ENCODE measurements around the gene PAQR5. TPM values are rescaled to one million over a fixed set of nuclear protein-coding genes. Genes with fewer than 3 reads are reported as not detected.

Gene PAQR5
- total and polyA plus RNA-seq, 3 donors from 2014 or later = 0.25 to 4.5 (median 0.31) TPM

GRCh38 chr15:69340243-69340900 lies 41.7 kb downstream of the PAQR5 start:
- intact Hi-C loops (cut with DNase I; ENCODE audit: low total_unique reads) = no loop called here
- Histone ChIP-seq H3K36me3 (ENCODE audit: low read depth, missing control alignments) (no peaks in the 10 kb centered on the region), H3K4me1 (peaks cover 9% of the 10 kb centered on the region), H3K27ac (no peak overlapping the region), H3K9me3 (no peaks in the 10 kb centered on the region), H3K27me3 (no peaks in the 10 kb centered on the region), H3K4me3 (no peak overlapping the region)
- WGBS, 2 donors = 73 to 86% methylated on average over 7 of the region's 7 CpGs
- no peak for DNase-seq
- TF ChIP-seq POLR2A (IDR thresholded peaks at IDR 0.05) (no peak), CTCF (IDR thresholded peaks at IDR 0.05) (no peak)

- WGBS, 2 donors = 97 to 99% methylated on average over 3 of the region's 3 CpGs
- intact Hi-C loops (cut with DNase I; ENCODE audit: low total_unique reads) = no loop called here
- Histone ChIP-seq H3K36me3 (ENCODE audit: low read depth, missing control alignments) (no peaks in the 10 kb centered on the region), H3K4me1 (peaks cover 9% of the 10 kb centered on the region), H3K27ac (no peak overlapping the region), H3K27me3 (no peaks in the 10 kb centered on the region), H3K9me3 (no peaks in the 10 kb centered on the region), H3K4me3 (no peak overlapping the region)
- DNase-seq = no peak
- TF ChIP-seq POLR2A (IDR thresholded peaks at IDR 0.05) (no peak), CTCF (IDR thresholded peaks at IDR 0.05) (no peak)
Measured at GRCh38 chr15:69341356-69341755, 42.6 kb downstream of the PAQR5 start.

GRCh38 chr15:69342460-69343076 lies 43.9 kb downstream of the PAQR5 start:
- Histone ChIP-seq H3K36me3 (ENCODE audit: low read depth, missing control alignments) (no peaks in the 10 kb centered on the region), H3K27ac (no peak overlapping the region), H3K4me3 (no peak overlapping the region), H3K27me3 (no peaks in the 10 kb centered on the region), H3K4me1 (peaks cover 9% of the 10 kb centered on the region), H3K9me3 (no peaks in the 10 kb centered on the region)
- intact Hi-C loops (cut with DNase I; ENCODE audit: low total_unique reads) = no loop called here
- DNase-seq = no peak
- TF ChIP-seq POLR2A (IDR thresholded peaks at IDR 0.05) = no peak
- TF ChIP-seq CTCF (IDR thresholded peaks at IDR 0.05) = no peak
- WGBS, 2 donors = 58 to 90% methylated on average over 3 of the region's 3 CpGs

DNA sequence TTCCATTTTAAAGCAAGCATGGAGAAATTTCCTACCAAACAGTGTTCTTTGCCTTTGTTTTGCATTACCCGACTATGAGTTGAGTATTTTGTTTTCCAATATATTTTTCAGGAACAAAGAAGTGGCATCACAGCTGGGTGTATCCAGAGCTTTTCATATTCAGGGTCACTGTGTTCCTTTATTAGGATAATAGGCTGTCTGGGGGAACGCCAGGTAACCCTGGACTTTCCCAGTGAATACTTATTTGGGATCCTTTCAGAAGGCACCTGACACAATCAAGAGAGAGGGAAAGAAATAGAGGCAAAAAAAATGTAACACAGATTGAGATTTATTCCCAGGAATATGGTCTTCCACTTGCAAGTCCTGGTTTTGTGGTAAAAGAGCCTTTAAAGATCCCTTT lies 44.4 kb downstream of the PAQR5 start:
- DNase-seq = no peak
- no peaks in the 10 kb centered on the region for H3K36me3 ChIP-seq (ENCODE audit: low read depth, missing control alignments)
- H3K4me3 ChIP-seq = no peak overlapping the region
- no peaks in the 10 kb centered on the region for H3K27me3 ChIP-seq
- intact Hi-C loops (cut with DNase I; ENCODE audit: low total_unique reads) = no loop called here
- H3K4me1 ChIP-seq = peaks cover 9% of the 10 kb centered on the region
- no peak overlapping the region for H3K27ac ChIP-seq
- TF ChIP-seq CTCF (IDR thresholded peaks at IDR 0.05) = no peak
- no peak for TF ChIP-seq POLR2A (IDR thresholded peaks at IDR 0.05)
- 10 to 21% methylated on average over 2 of the region's 2 CpGs for WGBS, 2 donors
- H3K9me3 ChIP-seq = no peaks in the 10 kb centered on the region

- Histone ChIP-seq H3K27me3 (no peaks in the 10 kb centered on the region), H3K36me3 (ENCODE audit: low read depth, missing control alignments) (no peaks in the 10 kb centered on the region), H3K4me3 (no peak overlapping the region), H3K27ac (no peak overlapping the region), H3K4me1 (peaks cover 9% of the 10 kb centered on the region), H3K9me3 (no peaks in the 10 kb centered on the region)
- DNase-seq = no peak
- intact Hi-C loops (cut with DNase I; ENCODE audit: low total_unique reads) = no loop called here
- 84 to 95% methylated on average over 2 of the region's 2 CpGs for WGBS, 2 donors
- TF ChIP-seq POLR2A (IDR thresholded peaks at IDR 0.05) = no peak
- no peak for TF ChIP-seq CTCF (IDR thresholded peaks at IDR 0.05)
Measured at GRCh38 chr15:69344238-69344637, 45.5 kb downstream of the PAQR5 start.

Data from testis (tissue), 3 donors.